GM23338 (cell line): ENCODE data around the gene CDCA5.

Source experiments
- CREB1 ChIP-seq: fragments of 250-450 bp; sonication (Bioruptor Pico); IDR thresholded peaks from 2 replicates; pipeline ENCODE4 v1.5.0; 2020; ENCODE audit warnings: low read depth, mild to moderate bottlenecking, moderate library complexity
- CTCF ChIP-seq, 2 experiments: fragments of 200-600 bp in 1 of 2; sonication (generic) in 1 of 2; conservative IDR thresholded peaks; 2 replicates each; pipeline versions ENCODE4 v1.5.1 to v1.6.1; 2016 to 2017; ENCODE audit warnings: antibody characterized with exemption in 2 of 2, low read depth in 2 of 2, mild to moderate bottlenecking in 2 of 2, moderate library complexity in 1 of 2
- ETS1 ChIP-seq: IDR thresholded peaks from 2 replicates; pipeline ENCODE4 v1.6.1; 2016; ENCODE audit warnings: antibody characterized with exemption
- EZH2 ChIP-seq: fragments of 200-600 bp; sonication (generic); IDR thresholded peaks from one replicate; pipeline ENCODE4 v1.8.0; 2017; ENCODE audit warnings: antibody characterized with exemption, mild to moderate bottlenecking, low read depth; ENCODE audit not compliant: unreplicated experiment
- EZH2phosphoT487 ChIP-seq: fragments of 200-600 bp; sonication (generic); IDR thresholded peaks from one replicate; pipeline ENCODE4 v1.8.1; 2018; ENCODE audit warnings: antibody characterized with exemption; ENCODE audit not compliant: unreplicated experiment
- JUNB ChIP-seq: IDR thresholded peaks from one replicate; pipeline ENCODE4 v1.6.1; 2016; ENCODE audit warnings: antibody characterized with exemption; ENCODE audit not compliant: unreplicated experiment
- NANOG ChIP-seq: IDR thresholded peaks from 2 replicates; pipeline ENCODE4 v1.6.1; 2016; ENCODE audit warnings: antibody characterized with exemption, borderline replicate concordance
- POLR2AphosphoS5 ChIP-seq: IDR thresholded peaks from 2 replicates; pipeline ENCODE4 v1.6.1; 2016; ENCODE audit warnings: antibody characterized with exemption, low read depth
- REST ChIP-seq: IDR thresholded peaks from one replicate; pipeline ENCODE4 v1.6.1; 2018; ENCODE audit warnings: antibody characterized with exemption; ENCODE audit not compliant: unreplicated experiment
- ZNF114 ChIP-seq: fragments of 250-450 bp; sonication (Bioruptor Pico); IDR thresholded peaks from 2 replicates; pipeline ENCODE4 v1.5.0; 2020; ENCODE audit warnings: mild to moderate bottlenecking, moderate library complexity
- ZNF331 ChIP-seq: fragments of 250-450 bp; sonication (Bioruptor Pico); IDR thresholded peaks from 2 replicates; pipeline ENCODE4 v1.5.0; 2020; ENCODE audit warnings: low read depth, mild to moderate bottlenecking, moderate library complexity

GRCh38 chr11:65119670-65119995 lies 35.8 kb upstream of the CDCA5 start:
- no peak for TF ChIP-seq REST
- TF ChIP-seq CTCF (conservative IDR thresholded peaks at IDR 0.05; ENCODE audit: low read depth in 2 of 2), result no peak
- no peak for TF ChIP-seq ZNF114
- no peak for TF ChIP-seq EZH2
- TF ChIP-seq JUNB, result no peak
- TF ChIP-seq CREB1 (CRISPR knock-in tag), result no peak
- TF ChIP-seq POLR2AphosphoS5, result no peak
- TF ChIP-seq ETS1, result no peak
- TF ChIP-seq EZH2phosphoT487, result no peak
- no peak for TF ChIP-seq ZNF331 (CRISPR knock-in tag)
- TF ChIP-seq NANOG, result no peak
